HepG2 (cell line): ENCODE measurements around the gene SLBP. TPM values are rescaled to one million over a fixed set of nuclear protein-coding genes. Genes with fewer than 3 reads are reported as not detected.

Experiments
- ATAC-seq: fragments of 200-7000 bp; cut with Tn5 transposase; 3 replicates; pipeline ENCODE4 v1.9.1; 2020; ENCODE audit warnings: mild to moderate bottlenecking, moderate library complexity
- BruUV-seq: library from RNA; stranded (reverse); fragments of 400-500 nt; replicated peaks from 2 replicates; lab custom pipeline; 2021; lab: Mats Ljungman, UMichigan
- CTCF ChIA-PET: fragments of 300-600 bp; formaldehyde crosslinking; extraction: SDS; loops from one replicate; lab custom pipeline; 2021; ENCODE audit warnings: low total read pairs, inconsistent platforms, low intra/inter-chr PET ratio; lab: Yijun Ruan, JAX
- POLR2A ChIA-PET: fragments of 350-600 bp; sonication (Branson Sonifier 250); formaldehyde crosslinking; loops from one replicate; lab custom pipeline; 2020; ENCODE audit warnings: antibody characterized with exemption, inconsistent platforms; lab: Yijun Ruan, JAX
- DNase-seq: peaks from one replicate; pipeline ENCODE4 v3.0.0-alpha.2; 2015; ENCODE audit warnings: low spot score
- FAIRE-seq: peaks from 3 replicates; lab custom pipeline; 2011; peaks lifted over from hg19 to GRCh38; lab: Jason Lieb, UNC
- H2AFZ ChIP-seq: one replicate; pipeline ENCODE4 v1.6.1; 2011; ENCODE audit warnings: low read length, inconsistent platforms
- H3K27ac ChIP-seq: fragments of 300-600 bp; 3 replicates; pipeline ENCODE4 v1.8.0; 2011; ENCODE audit warnings: mixed run types, mild to moderate bottlenecking, mixed read lengths, low read length, inconsistent platforms; ENCODE audit not compliant: insufficient read depth; ENCODE audit errors: extremely low read length
- H3K27me3 ChIP-seq, 2 experiments: fragments of 200-600 bp in 1 of 2; 2 replicates in 1 of 2; 3 replicates in 1 of 2; pipeline versions ENCODE4 v1.6.0 to v1.8.0; 2011; ENCODE audit warnings: low read length in 2 of 2, mild to moderate bottlenecking in 2 of 2, moderate library complexity in 2 of 2, inconsistent platforms in 1 of 2; ENCODE audit not compliant: insufficient read depth in 2 of 2, control insufficient read depth in 1 of 2
- H3K36me3 ChIP-seq, 2 experiments: fragments of 200-600 bp in 1 of 2; replicated peaks in 1 of 2; 2 replicates in 1 of 2; 3 replicates in 1 of 2; pipeline versions ENCODE4 v1.5.1 to v1.8.0; 2011; ENCODE audit warnings: low read length in 2 of 2, inconsistent platforms in 1 of 2; ENCODE audit not compliant: insufficient read depth in 2 of 2, control insufficient read depth in 1 of 2
- H3K4me1 ChIP-seq: 2 replicates; pipeline ENCODE4 v1.5.1; 2012; ENCODE audit warnings: low read length, inconsistent platforms; ENCODE audit not compliant: insufficient read depth
- H3K4me2 ChIP-seq: 2 replicates; pipeline ENCODE4 v1.6.0; 2011; ENCODE audit warnings: low read depth, low read length, inconsistent platforms
- H3K4me3 ChIP-seq, 3 experiments: fragments of 200-600 bp in 1 of 3; sonication (generic), shearing (Covaris generic) in 1 of 3; replicated peaks in 1 of 3; 2 replicates each; pipeline ENCODE4 v1.5.1; 2011 to 2016; ENCODE audit warnings: low read length in 3 of 3, inconsistent platforms in 2 of 3, low read depth in 2 of 3, mild to moderate bottlenecking in 2 of 3, control low read depth in 1 of 3, mixed read lengths in 1 of 3; ENCODE audit not compliant: insufficient read depth in 1 of 3
- H3K79me2 ChIP-seq: one replicate; pipeline ENCODE4 v1.6.1; 2011; ENCODE audit warnings: low read length, inconsistent platforms; ENCODE audit not compliant: insufficient read depth
- H3K9ac ChIP-seq: 2 replicates; pipeline ENCODE4 v1.6.0; 2011; ENCODE audit warnings: mild to moderate bottlenecking, low read depth, low read length, inconsistent platforms; ENCODE audit not compliant: insufficient read depth
- H3K9me3 ChIP-seq: 2 replicates; pipeline ENCODE4 v1.5.1; 2012; ENCODE audit warnings: mild to moderate bottlenecking, low read length
- H4K20me1 ChIP-seq: 2 replicates; pipeline ENCODE4 v1.6.0; 2011; ENCODE audit warnings: inconsistent platforms, mild to moderate bottlenecking, low read length, moderate library complexity; ENCODE audit not compliant: insufficient read depth
- AGO1 ChIP-seq: fragments of 200-400 bp; formaldehyde crosslinking; IDR thresholded peaks from 2 replicates; pipeline ENCODE4 v1.6.1; 2017; ENCODE audit warnings: mild to moderate bottlenecking, low read depth, low read length, moderate library complexity; ENCODE audit not compliant: poor library complexity, severe bottlenecking
- CENPT ChIP-seq: sonication (generic); formaldehyde crosslinking; IDR thresholded peaks from 2 replicates; pipeline ENCODE4 v1.8.0; 2022; ENCODE audit warnings: low read depth, mild to moderate bottlenecking, moderate library complexity, missing genetic modification reagents
- KLF13 ChIP-seq: sonication (generic); formaldehyde crosslinking; IDR thresholded peaks from 2 replicates; pipeline ENCODE4 v1.4.0; 2020; ENCODE audit warnings: mild to moderate bottlenecking, missing genetic modification reagents
- ZFX ChIP-seq: sonication (generic); formaldehyde crosslinking; IDR thresholded peaks from 2 replicates; pipeline ENCODE4 v1.4.0; 2020; ENCODE audit warnings: mild to moderate bottlenecking, low read depth, missing genetic modification reagents, moderate library complexity
- ZSCAN25 ChIP-seq: sonication (generic); formaldehyde crosslinking; IDR thresholded peaks from 2 replicates; pipeline ENCODE4 v1.8.0; 2022; ENCODE audit warnings: mild to moderate bottlenecking, missing genetic modification reagents
- WGBS: methylation state at CpG from one replicate; pipeline ENCODE4 v1.1.6; 2017; ENCODE audit warnings: low lambda C conversion rate; 5-methylcytosine and 5-hydroxymethylcytosine counted together
- in situ Hi-C: cut with HindIII; loops from 2 replicates; pipeline ENCODE4 v1.10.0; 2017; ENCODE audit warnings: low pct_unique_long_range_greater_than_20kb; ENCODE audit not compliant: extremely low pct_ligation_motif_present
- intact Hi-C: fragments of 100-400 bp; cut with micrococcal nuclease; formaldehyde crosslinking; loops from one replicate; pipeline ENCODE4 v1.10.0; 2022; ENCODE audit not compliant: unreplicated experiment
- polyA plus RNA-seq, 8 experiments: library from polyadenylated mRNA; depleted of rRNA in 3 of 8; stranded (reverse) in 7 of 8; unstranded in 1 of 8; fragments of >200 nt; fragmentation: Illumina TruSeq in 4 of 8; extraction: Trizol in 4 of 8; gene quantifications; 2 replicates each; pipeline versions ENCODE4 v1.2.1 to v1.2.3, GENCODE V29; 2011 to 2016; ENCODE audit warnings: low read depth in 4 of 8, missing spikeins in 1 of 8, mixed read lengths in 1 of 8; ENCODE audit not compliant: insufficient read depth in 1 of 8
- total RNA-seq, 5 experiments: library from RNA; depleted of rRNA; stranded (reverse); fragments of >200 nt; fragmentation: Illumina TruSeq; extraction: Trizol; gene quantifications; 2 replicates each; pipeline ENCODE4 v1.2.3, GENCODE V29; 2016; ENCODE audit warnings: low read depth in 1 of 5

The SLBP gene
- total and polyA plus RNA-seq, 2 of the 13 experiments (the other 11 are each of a cell fraction or from before 2014, with no cell fraction given) = 43.9 to 104 TPM

DNA sequence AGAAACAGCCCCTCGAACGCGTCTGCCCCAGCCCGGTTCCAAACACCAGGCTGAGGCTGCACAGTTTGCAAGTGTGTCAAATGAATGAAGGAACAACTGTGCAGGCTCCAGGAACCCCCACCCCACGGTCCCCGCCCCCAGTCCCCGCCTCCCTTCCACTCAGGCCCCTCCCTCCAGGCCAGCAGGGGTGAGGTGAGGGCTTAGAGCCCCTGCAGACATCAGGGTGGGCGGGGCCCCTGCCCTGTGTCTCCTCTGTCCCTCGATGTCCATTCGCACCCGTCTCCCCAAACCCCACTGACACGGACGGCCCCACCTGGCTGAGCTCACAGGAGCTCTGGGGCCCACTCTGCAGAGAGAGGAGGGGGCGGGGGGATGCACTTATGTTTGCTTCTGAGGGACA is 37.7 kb upstream of the SLBP start:
- H2AFZ ChIP-seq = no peak overlapping the region
- H3K36me3 ChIP-seq = peaks cover 0 to 1% of the 10 kb centered on the region in 2 experiments; a peak in 1 of 5 replicates
- in situ Hi-C loops = loop anchor here (10.0 kb wide), 1 partner anchor 55 kb away; no protein-coding TSS in a partner anchor
- DNase-seq (no peak), FAIRE-seq (no peak), ATAC-seq (no peak)
- peaks cover 93% of the 10 kb centered on the region for H3K4me1 ChIP-seq
- ChIA-PET CTCF (interaction anchor here (7.5 kb wide), 1 partner anchor 60 kb away, joined by 179 read pairs; no protein-coding TSS in a partner anchor), POLR2A (interaction anchor here (0.6 to 3.6 kb wide), 3 partner anchors 13 to 53 kb away, joined by 3 to 19 read pairs (median 4); no protein-coding TSS in a partner anchor)
- intact Hi-C loops = loop anchor here (5.0 kb wide), 2 partner anchors 47 to 162 kb away; no protein-coding TSS in a partner anchor
- H3K9me3 ChIP-seq = no peaks in the 10 kb centered on the region
- no peak overlapping the region for H3K27ac ChIP-seq
- no peaks in the 10 kb centered on the region; a peak in 1 of 5 replicates for H3K27me3 ChIP-seq
- WGBS = 22% methylated on average over 7 of the region's 14 CpGs
- H3K9ac ChIP-seq = no peak overlapping the region
- BruUV-seq = no TSS peak
- peak overlapping the region in 1 of 3 experiments; percentile 73; a peak in 1 of 6 replicates for H3K4me3 ChIP-seq
- no peaks in the 10 kb centered on the region for H3K79me2 ChIP-seq
- TF ChIP-seq ZFX (0 out of 2 replicates have a peak, but pooled peaks have one; percentile 3), ZSCAN25 (CRISPR knock-in tag) (peak; percentile 90), AGO1 (peak; percentile 14), CENPT (CRISPR knock-in tag) (no peak)
- H4K20me1 ChIP-seq = no peaks in the 10 kb centered on the region
- H3K4me2 ChIP-seq = peak overlapping the region; percentile 52; the same call in 1 of the 2 replicates

DNA sequence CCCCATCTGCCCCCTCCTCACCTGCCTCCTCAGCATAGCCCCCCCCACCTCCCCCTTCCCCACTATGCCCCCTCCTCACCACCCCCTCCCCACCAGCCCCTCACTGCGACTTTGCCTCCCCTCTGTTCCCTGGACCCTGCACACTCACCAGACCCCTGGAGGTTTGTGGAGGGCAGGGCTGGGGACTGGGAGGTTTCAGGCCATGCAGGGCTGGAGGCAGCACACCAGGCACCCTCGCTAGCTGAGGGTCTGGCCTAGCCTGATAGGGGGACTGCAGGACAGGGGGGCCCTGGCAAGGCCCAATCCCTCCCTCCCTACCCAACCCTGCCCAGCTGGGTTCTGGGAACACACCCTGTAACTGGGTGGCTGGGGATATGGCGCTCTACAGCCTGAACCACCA is 37.3 kb upstream of the SLBP start:
- ATAC-seq (no peak), DNase-seq (no peak), FAIRE-seq (no peak)
- no peaks in the 10 kb centered on the region for H3K79me2 ChIP-seq
- H3K4me3 ChIP-seq = peak overlapping the region in 1 of 3 experiments; percentile 37; a peak in 1 of 6 replicates
- no peak overlapping the region for H3K9ac ChIP-seq
- H3K4me2 ChIP-seq = peak overlapping the region; percentile 52; the same call in 1 of the 2 replicates
- WGBS = 6% methylated on average over 2 of the region's 3 CpGs
- H4K20me1 ChIP-seq = no peaks in the 10 kb centered on the region
- BruUV-seq = no TSS peak
- H3K36me3 ChIP-seq = peaks cover 4 to 6% of the 10 kb centered on the region in 2 experiments; a peak in 2 of 5 replicates
- no peak overlapping the region for H2AFZ ChIP-seq
- ChIA-PET POLR2A (interaction anchor here (1.0 to 3.6 kb wide), 3 partner anchors 14 to 53 kb away, joined by 3 to 19 read pairs (median 4); no protein-coding TSS in a partner anchor), CTCF (interaction anchor here (1.3 to 7.5 kb wide), 2 partner anchors 16 to 60 kb away, joined by 6 to 179 read pairs; no protein-coding TSS in a partner anchor)
- TF ChIP-seq ZFX = 0 out of 2 replicates have a peak, but pooled peaks have one; percentile 29
- no peak for TF ChIP-seq KLF13 (CRISPR knock-in tag)
- peaks cover 93% of the 10 kb centered on the region for H3K4me1 ChIP-seq
- H3K27ac ChIP-seq = no peak overlapping the region
- intact Hi-C loops = loop anchor here (5.0 kb wide), 2 partner anchors 48 to 163 kb away; no protein-coding TSS in a partner anchor
- in situ Hi-C loops = no loop called here
- H3K27me3 ChIP-seq = no peaks in the 10 kb centered on the region; a peak in 1 of 5 replicates
- no peaks in the 10 kb centered on the region for H3K9me3 ChIP-seq
